Osteocyte (in vitro differentiated cells): ENCODE measurements around the gene PCGF2. TPM values are rescaled to one million over a fixed set of nuclear protein-coding genes. Genes with fewer than 3 reads are reported as not detected.

Source experiments
- DNase-seq: peaks from one replicate; pipeline ENCODE4 v3.0.0; 2021; ENCODE audit warnings: mixed read lengths; ENCODE audit not compliant: unreplicated experiment; ENCODE audit errors: extremely low spot score
- H3K27ac Mint-ChIP-seq: one replicate; pipeline ENCODE4 v1.8.0; 2021; ENCODE audit warnings: mild to moderate bottlenecking, mixed read lengths; ENCODE audit not compliant: unreplicated experiment
- H3K27me3 Mint-ChIP-seq: one replicate; pipeline ENCODE4 v1.8.0; 2021; ENCODE audit warnings: mixed read lengths; ENCODE audit not compliant: unreplicated experiment
- H3K36me3 Mint-ChIP-seq: one replicate; pipeline ENCODE4 v1.8.0; 2021; ENCODE audit warnings: mixed read lengths; ENCODE audit not compliant: unreplicated experiment
- H3K4me1 Mint-ChIP-seq: one replicate; pipeline ENCODE4 v1.8.0; 2021; ENCODE audit warnings: mixed read lengths; ENCODE audit not compliant: unreplicated experiment
- H3K4me3 Mint-ChIP-seq: one replicate; pipeline ENCODE4 v1.8.0; 2021; ENCODE audit warnings: mild to moderate bottlenecking, moderate library complexity, mixed read lengths; ENCODE audit not compliant: unreplicated experiment
- H3K9me3 Mint-ChIP-seq: one replicate; pipeline ENCODE4 v1.8.0; 2021; ENCODE audit warnings: mixed read lengths; ENCODE audit not compliant: unreplicated experiment
- CTCF ChIP-seq: fragments of 200-600 bp; sonication (generic); IDR thresholded peaks from 2 replicates; pipeline ENCODE4 v1.5.0; 2021; ENCODE audit warnings: antibody characterized with exemption, mild to moderate bottlenecking, moderate library complexity
- total RNA-seq: library from RNA; stranded (reverse); gene quantifications from 2 replicates; pipeline ENCODE4 v1.2.1, GENCODE V29; 2021

Gene PCGF2
- total RNA-seq, 1 donor from 2014 or later: 66.9 TPM

GRCh38 chr17:38730526-38731379 is 17.4 kb downstream of the PCGF2 start:
- H3K36me3 Mint-ChIP-seq: peaks cover 8% of the 10 kb centered on the region

GRCh38 chr17:38729886-38730525 is 18.1 kb downstream of the PCGF2 start, which contains the start of gene CISD3:
Gene CISD3 (plus strand): TSS chr17:38730341. CDS start chr17:38730359, 18 bp downstream.
- peak within 1 kb of the TSS; percentile 81 for H3K4me3 Mint-ChIP-seq
- peak; percentile 83 for TF ChIP-seq CTCF
- H3K4me1 Mint-ChIP-seq: peaks cover 27% of the 10 kb centered on the region
- H3K27ac Mint-ChIP-seq: peak within 1 kb of the TSS; percentile 88
- DNase-seq: peak; percentile 93
- H3K9me3 Mint-ChIP-seq: no peaks in the 10 kb centered on the region
- peaks cover 5% of the 10 kb centered on the region for H3K36me3 Mint-ChIP-seq
- H3K27me3 Mint-ChIP-seq: no peaks in the 10 kb centered on the region

More at GRCh38 chr17:38730526-38731379, 17.4 kb downstream of the PCGF2 start:
- Mint-ChIP-seq H3K9me3 (no peaks in the 10 kb centered on the region), H3K27me3 (no peaks in the 10 kb centered on the region), H3K4me3 (peak overlapping the region; percentile 81), H3K27ac (peak overlapping the region; percentile 88), H3K4me1 (peaks cover 32% of the 10 kb centered on the region)
- DNase-seq: no peak
- no peak for TF ChIP-seq CTCF

GRCh38 chr17:38729368-38729885 is 18.7 kb downstream of the PCGF2 start:
- Mint-ChIP-seq H3K4me3 (peak overlapping the region; percentile 70), H3K27ac (peak overlapping the region; percentile 55), H3K9me3 (no peaks in the 10 kb centered on the region), H3K27me3 (no peaks in the 10 kb centered on the region), H3K36me3 (peaks cover 4% of the 10 kb centered on the region), H3K4me1 (peaks cover 27% of the 10 kb centered on the region)
- no peak for TF ChIP-seq CTCF
- DNase-seq: no peak

GRCh38 chr17:38728290-38728831 is 19.8 kb downstream of the PCGF2 start:
- no peak for DNase-seq
- peaks cover 30% of the 10 kb centered on the region for H3K4me1 Mint-ChIP-seq
- no peaks in the 10 kb centered on the region for H3K27me3 Mint-ChIP-seq
- H3K4me3 Mint-ChIP-seq: no peak overlapping the region
- TF ChIP-seq CTCF: no peak
- no peaks in the 10 kb centered on the region for H3K9me3 Mint-ChIP-seq
- peaks cover 4% of the 10 kb centered on the region for H3K36me3 Mint-ChIP-seq
- H3K27ac Mint-ChIP-seq: no peak overlapping the region
